CD4-positive, alpha-beta T cell treated with Interleukin-6 at 100 ng/mL for 8 hours (primary cell): ENCODE data around the gene ST6GALNAC6.

Experiments
- DNase-seq: peaks from one replicate; pipeline ENCODE4 v3.0.0-alpha.2; 2020; ENCODE audit warnings: mixed read lengths, low spot score

The ST6GALNAC6 gene

DNA sequence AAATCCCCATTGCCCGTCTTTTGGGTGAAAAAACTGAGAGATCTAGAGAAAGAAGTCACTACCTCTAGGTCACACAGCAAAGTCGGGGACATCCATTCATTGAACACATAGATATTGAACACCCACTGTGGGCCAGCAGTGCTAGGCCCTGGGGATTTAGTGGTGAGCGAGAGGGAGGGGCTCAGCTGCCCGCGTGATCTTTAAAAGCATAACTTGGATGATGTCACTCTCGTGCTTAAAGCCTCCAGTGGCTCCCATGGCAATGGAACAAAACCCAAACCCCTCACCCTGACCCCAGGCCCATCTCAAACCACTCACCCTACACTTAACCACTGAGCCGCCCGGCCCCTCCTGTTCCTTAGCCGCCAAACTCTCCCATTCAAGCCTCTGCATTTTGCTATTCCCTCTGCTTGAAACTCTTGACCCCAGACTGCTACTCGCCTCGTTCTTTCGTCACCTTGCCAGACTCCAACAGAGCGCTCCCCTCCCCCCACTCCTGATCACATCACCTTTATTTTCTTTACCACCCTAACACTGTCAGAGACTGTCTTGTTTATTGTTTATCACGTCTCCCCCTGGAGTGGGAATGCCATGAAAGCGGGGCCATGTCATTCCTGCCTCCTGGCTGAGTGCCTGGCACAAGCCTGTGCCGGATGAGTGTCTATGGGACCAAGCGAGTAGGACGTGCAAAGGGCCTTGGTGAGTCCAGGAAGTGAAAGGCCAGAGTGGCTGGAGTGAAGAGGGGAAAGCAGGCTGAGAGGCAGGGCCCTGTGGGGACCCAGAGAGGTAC is 31.9 kb upstream of the ST6GALNAC6 start:
- no peak for DNase-seq

GRCh38 chr9:127930231-127931091 is 31.1 kb upstream of the ST6GALNAC6 start, which contains the start of gene PIP5KL1:
Gene PIP5KL1 (minus strand): TSS chr9:127930777. CDS start chr9:127930752, 25 bp downstream.
- peak; percentile 56 for DNase-seq

- no peak for DNase-seq
Measured at GRCh38 chr9:127929625-127929979, 30.2 kb upstream of the ST6GALNAC6 start.

GRCh38 chr9:127928676-127929624 is 29.5 kb upstream of the ST6GALNAC6 start:
- DNase-seq = no peak

GRCh38 chr9:127927988-127928675 is 28.7 kb upstream of the ST6GALNAC6 start:
- no peak for DNase-seq

GRCh38 chr9:127927201-127927987 is 28.0 kb upstream of the ST6GALNAC6 start:
- DNase-seq = peak; percentile 80

DNA sequence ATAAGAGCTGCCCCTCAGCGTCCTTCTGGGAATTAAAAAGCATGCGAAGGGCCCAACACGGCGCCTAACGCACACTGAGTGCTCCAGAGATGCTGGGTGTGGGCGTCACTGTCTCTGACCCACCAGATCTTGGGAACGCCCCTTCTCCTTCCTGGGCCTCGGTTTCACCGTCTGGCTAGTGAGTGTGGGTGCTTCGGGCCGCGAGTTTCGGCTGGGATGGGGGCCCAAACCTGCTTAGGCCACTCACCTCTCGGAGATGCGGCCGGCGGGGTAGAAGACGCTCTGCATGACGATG is 27.4 kb upstream of the ST6GALNAC6 start:
- DNase-seq = no peak

GRCh38 chr9:127925959-127926905 is 26.8 kb upstream of the ST6GALNAC6 start:
- no peak for DNase-seq

- DNase-seq = no peak
Measured at GRCh38 chr9:127924736-127925444, 25.5 kb upstream of the ST6GALNAC6 start.

DNA sequence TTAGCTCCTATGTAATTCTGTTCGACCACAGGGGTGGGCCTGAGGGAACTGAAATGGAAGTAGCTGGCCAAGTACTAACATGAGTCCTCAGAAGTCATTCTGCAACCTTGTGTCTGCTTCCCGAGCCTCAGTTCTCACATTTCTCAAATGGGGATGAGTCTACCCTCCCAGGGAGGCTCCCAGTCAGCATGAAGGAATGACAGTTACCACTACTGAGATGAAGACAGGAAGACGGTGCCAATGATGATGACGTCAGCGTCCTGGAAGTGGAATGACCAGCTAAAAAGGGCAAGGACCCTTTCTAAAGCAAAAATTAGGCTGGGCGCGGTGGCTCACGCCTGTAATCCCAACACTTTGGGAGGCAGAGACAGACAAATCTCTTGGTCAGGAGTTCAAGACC is 24.4 kb upstream of the ST6GALNAC6 start:
- no peak for DNase-seq

DNA sequence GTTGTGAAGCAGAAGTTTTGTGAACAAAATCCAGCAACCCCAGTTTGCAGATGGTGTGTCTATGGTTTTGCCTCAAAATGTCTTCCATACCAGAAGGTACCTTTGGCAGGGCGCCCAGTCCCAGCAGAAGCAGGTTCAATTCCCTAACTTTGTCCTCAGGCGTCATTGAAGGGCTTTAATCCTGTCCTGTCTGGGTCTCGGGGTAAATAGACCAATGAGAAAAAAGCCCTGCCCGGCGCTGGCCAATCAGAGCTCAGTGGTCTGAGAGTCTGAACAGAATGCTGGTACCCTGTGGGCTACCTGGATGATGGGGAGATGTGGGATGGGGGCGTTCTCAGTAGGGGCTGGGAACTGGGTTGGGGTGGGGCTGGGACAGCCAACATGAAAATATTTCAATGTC is 23.6 kb upstream of the ST6GALNAC6 start:
- DNase-seq = no peak

GRCh38 chr9:127921557-127922120 is 22.2 kb upstream of the ST6GALNAC6 start:
- peak; percentile 74 for DNase-seq

- DNase-seq = no peak
Measured at GRCh38 chr9:127920794-127921193, 21.4 kb upstream of the ST6GALNAC6 start.

GRCh38 chr9:127919253-127919815 is 19.9 kb upstream of the ST6GALNAC6 start:
- no peak for DNase-seq

DNA sequence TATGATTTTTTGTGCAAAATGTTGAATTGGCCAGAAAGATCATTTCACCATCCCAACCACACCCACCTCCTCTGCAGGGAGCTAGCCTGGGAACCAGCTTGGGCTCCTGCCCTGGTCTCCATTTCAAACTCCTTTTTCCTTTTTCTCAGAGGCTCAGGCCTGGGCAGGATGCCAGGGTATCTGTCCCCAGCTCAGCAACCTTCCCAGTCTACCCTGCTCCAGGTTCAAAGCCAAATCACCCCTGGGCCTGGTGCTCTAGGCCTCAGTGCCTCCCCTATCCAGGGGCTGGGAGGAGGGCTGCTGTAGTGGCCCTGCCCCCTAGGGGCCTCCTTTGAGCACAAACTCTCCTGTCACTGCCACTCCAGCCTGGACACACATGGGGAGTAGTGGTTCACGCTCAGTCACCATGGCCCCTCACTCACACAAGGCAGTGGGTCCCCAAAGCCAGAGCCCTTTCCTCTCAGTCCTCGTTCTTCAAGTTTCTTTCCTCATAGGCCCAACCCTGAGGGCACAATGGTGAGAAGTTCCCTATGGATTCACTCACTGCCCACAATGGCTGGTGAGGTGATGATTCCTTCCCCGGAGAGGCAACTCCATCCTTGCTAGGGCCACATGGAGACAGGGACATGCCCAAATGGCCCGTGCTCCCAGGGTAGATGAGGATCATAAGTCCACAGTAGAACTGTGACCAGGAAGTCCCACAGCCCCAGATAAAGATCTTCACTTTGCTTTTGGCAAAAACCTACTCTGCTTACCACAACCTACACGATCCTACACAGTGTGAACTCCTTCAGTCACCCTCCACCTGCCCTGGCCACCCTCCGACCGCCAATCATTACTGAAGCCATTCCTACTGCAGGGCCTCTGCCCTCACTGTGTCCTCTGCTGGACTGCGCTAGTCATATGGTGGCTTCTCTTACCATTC is 19.0 kb upstream of the ST6GALNAC6 start:
- no peak for DNase-seq

- DNase-seq = no peak
Measured at GRCh38 chr9:127917603-127918002, 18.2 kb upstream of the ST6GALNAC6 start.
